ENCODE data around the gene VMP1. TPM values are rescaled to one million over a fixed set of nuclear protein-coding genes. Genes with fewer than 3 reads are reported as not detected.
"Not testable (repeated sequence)": the region's sequence is repeated elsewhere in the genome, so short reads cannot be mapped to it uniquely, and the experiment has no call there.

Gene VMP1
- total RNA-seq, 1 donor from 2014 or later, result 417 TPM

DNA sequence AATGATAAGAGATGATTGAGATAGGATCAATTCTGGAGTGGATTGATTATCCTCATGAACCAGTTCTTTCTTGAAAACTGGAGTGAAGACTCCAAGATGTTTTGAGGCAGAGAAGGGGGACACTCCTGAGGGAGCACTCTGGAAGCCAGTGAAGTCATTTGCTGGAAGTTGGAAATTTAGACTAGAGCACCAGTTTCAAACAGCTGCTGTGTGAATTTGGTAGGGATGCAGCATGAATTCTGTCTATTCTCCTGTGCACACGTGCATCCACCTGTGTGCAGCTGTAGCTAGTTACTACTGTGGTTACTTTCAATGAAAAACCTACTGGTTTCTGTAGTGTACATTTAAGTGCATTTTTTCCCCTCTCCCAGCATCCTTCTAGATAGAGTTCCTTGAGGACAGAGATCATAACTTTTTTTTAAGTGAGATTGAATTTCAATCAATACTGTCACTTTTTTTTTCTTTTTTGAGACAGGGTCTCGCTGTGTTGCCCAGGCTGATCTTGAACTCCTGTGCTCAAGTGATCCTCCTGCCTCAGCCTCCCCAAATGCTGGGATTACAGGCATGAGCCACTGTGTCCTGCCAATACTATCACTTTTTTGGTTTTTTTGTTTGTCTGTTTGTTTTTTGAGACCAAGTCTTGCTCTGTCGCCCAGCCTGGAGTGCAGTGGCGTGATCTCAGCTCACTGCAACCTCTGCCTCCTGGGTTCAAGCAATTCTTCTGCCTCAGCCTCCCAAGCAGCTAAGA lies 119.4 kb downstream of the VMP1 start:
- intact Hi-C loops (cut with micrococcal nuclease), result loop anchor here (5.0 kb wide), 2 partner anchors 565 to 1490 kb away; partner anchors contain the start of gene USP32
- no peaks in the 10 kb centered on the region for H3K9me3 Mint-ChIP-seq
- H3K36me3 Mint-ChIP-seq (ENCODE audit: low read depth), result peaks cover 47% of the 10 kb centered on the region
- peak overlapping the region; percentile 86 for H3K4me3 Mint-ChIP-seq
- H3K27me3 Mint-ChIP-seq, result no peaks in the 10 kb centered on the region
- peak overlapping the region; percentile 97 for H3K27ac Mint-ChIP-seq
- H3K4me1 Mint-ChIP-seq, result peaks cover 59% of the 10 kb centered on the region
- peak; percentile 68 for DNase-seq

DNA sequence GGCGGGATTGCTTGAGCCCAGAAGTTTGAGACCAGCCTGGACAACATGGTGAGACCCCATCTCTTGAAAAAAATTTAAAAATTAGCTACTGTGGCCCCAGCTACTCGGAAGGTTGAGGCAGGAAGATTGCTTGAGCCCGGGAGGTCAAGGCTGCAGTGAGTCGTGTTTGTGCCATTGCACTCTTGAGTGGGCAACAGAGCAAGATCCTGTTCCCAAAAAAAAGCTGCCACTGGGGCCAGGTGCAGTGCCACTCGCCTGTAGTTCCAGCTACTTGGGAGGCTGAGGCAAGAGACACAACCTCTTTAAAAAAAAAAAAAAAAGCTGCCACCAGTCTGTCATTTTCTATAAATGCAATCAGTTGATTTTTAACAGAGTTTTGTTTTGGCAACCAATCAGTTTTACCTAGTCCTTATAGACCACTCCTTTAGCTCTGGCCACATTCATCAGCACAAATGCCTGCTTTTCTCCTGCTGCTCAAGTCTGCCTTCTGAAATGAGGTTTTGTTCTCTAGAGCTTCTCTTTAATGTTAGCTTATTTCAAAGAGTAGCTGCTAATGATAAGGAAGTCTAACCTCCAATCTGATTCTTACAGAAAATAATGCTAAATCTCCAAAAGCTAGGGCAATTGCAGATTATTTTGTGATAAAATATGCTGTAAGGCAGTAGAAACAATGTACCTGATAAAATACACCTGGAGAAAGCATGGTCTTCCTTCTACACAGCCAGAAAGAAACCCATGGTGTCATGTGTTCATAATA lies 120.4 kb downstream of the VMP1 start:
- H3K27me3 Mint-ChIP-seq, result no peaks in the 10 kb centered on the region
- H3K4me3 Mint-ChIP-seq, result peak overlapping the region; percentile 86
- DNase-seq, result peak; percentile 82
- H3K9me3 Mint-ChIP-seq, result no peaks in the 10 kb centered on the region
- H3K27ac Mint-ChIP-seq, result peak overlapping the region; percentile 97
- H3K36me3 Mint-ChIP-seq (ENCODE audit: low read depth), result peaks cover 41% of the 10 kb centered on the region
- intact Hi-C loops (cut with micrococcal nuclease), result loop anchor here (2.0 to 5.0 kb wide), 3 partner anchors 15 to 1491 kb away; partner anchors contain the start of gene USP32
- peaks cover 64% of the 10 kb centered on the region for H3K4me1 Mint-ChIP-seq

DNA sequence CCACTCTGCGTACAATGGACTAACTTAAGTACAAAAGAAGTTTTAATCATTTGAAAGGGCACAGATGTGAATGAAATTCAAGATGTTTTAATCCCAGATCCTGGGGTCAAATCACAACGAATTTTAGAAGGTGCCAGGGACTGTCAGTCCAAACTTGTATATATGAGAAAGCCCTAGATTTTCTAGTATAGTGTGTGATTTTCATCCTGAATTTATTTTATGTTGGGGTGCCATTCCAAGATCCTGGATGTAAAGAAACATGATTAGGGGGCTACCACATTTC lies 121.0 kb downstream of the VMP1 start:
- H3K27me3 Mint-ChIP-seq, result no peaks in the 10 kb centered on the region
- peak overlapping the region; percentile 97 for H3K27ac Mint-ChIP-seq
- DNase-seq, result peak; percentile 57
- intact Hi-C loops (cut with micrococcal nuclease), result loop anchor here (2.0 to 5.0 kb wide), 3 partner anchors 14 to 1491 kb away; partner anchors contain the start of gene USP32
- peaks cover 66% of the 10 kb centered on the region for H3K4me1 Mint-ChIP-seq
- peaks cover 40% of the 10 kb centered on the region for H3K36me3 Mint-ChIP-seq (ENCODE audit: low read depth)
- H3K4me3 Mint-ChIP-seq, result peak overlapping the region; percentile 86
- H3K9me3 Mint-ChIP-seq, result no peaks in the 10 kb centered on the region

DNA sequence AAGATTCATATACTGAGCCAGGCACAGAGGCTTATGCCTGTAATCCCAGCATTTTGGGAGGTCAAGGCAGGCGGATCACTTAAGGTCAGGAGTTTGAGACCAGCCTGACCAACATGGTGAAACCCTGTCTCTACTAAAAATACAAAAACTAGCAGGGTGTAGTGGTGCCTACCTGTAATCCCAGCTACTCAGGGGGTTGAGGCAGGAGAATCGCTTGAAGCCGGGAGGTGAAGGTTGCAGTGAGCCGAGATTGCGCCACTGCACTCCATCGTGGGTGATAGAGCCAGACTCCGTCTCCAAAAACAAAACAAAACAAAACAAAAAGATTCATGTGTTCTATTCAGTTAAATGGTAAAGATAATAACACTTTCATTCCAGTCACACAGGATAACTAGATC lies 121.4 kb downstream of the VMP1 start:
- Mint-ChIP-seq H3K36me3 (ENCODE audit: low read depth) (peaks cover 41% of the 10 kb centered on the region), H3K4me3 (peak overlapping the region; percentile 86), H3K4me1 (peaks cover 70% of the 10 kb centered on the region), H3K27ac (peak overlapping the region; percentile 97)
- H3K27me3 Mint-ChIP-seq, H3K9me3 Mint-ChIP-seq: not testable (repeated sequence)
- intact Hi-C loops (cut with micrococcal nuclease), result loop anchor here (1.0 to 5.0 kb wide), 5 partner anchors 8 to 1492 kb away; partner anchors contain the start of gene USP32
- DNase-seq, result peak; percentile 80

DNA sequence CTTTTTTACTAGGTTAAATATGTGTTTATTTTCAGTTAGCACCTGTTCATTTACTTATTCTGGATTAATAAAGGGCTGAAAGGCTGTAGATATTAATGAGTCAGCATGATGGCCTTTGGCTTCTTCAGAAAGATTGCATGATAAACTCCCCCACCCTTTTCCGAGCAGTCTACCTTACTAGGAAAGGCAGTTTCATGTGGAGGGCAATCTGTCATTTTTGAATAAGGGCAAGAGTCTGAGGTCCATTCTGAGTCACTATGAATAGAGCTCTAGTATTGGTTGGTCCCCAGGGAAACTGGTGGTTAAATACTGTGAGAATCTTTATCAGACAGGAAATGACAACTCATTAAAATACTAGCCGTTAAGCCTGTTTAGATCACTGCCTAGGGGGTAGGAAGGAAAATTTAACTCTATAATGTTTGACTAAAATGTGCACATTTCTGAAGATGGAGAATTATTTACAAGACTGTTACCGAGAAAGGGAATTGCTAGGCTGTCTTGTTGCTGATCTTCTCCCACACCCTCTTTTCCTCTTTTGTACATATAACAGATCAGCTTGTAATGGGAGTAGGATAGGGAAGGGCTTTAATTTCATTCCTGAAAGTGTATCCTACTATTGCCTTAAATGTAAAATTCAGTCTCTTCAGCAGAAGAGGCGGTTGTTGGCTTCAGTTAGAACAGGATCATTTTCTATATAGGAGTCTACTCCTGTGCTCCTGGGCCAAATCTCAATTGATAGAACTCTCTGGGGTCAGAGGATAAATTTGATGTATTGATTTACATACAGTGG lies 122.0 kb downstream of the VMP1 start:
- Mint-ChIP-seq H3K9me3 (no peaks in the 10 kb centered on the region), H3K36me3 (ENCODE audit: low read depth) (peaks cover 41% of the 10 kb centered on the region), H3K4me3 (peak overlapping the region; percentile 86), H3K27me3 (no peaks in the 10 kb centered on the region), H3K4me1 (peaks cover 72% of the 10 kb centered on the region), H3K27ac (peak overlapping the region; percentile 97)
- intact Hi-C loops (cut with micrococcal nuclease), result loop anchor here (1.0 to 5.0 kb wide), 5 partner anchors 8 to 1492 kb away; partner anchors contain the start of gene USP32
- DNase-seq, result peak; percentile 89

DNA sequence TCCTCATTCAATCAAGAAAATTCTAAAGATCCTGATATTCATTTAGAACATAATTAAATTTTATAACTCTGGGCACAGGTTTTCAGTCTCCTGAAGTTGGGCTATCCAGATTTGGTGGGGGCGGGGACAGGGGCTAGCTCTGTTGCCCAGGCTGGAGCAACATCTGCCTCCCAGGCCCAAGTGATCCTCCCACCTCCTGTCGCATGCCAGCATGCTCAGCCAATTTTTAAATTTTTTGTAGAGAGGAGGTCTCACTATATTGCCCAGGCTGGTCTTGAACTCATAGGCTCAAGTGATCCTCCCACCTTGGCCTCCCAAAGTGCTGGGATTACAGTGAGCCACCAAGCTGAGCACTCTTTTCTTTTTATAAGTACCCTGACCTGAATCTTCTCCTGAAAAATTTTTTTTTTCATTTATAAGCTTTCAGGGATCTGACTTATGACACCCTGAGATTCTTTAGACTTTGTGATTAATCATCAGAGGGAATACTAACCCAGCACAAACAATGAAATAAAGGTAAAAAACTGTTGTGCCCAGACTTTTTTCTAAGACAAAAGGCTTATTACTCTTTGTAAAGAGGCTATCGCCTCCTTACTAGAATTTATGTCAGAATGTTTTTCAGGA lies 122.7 kb downstream of the VMP1 start:
- H3K9me3 Mint-ChIP-seq, result no peaks in the 10 kb centered on the region
- peak; percentile 76 for DNase-seq
- intact Hi-C loops (cut with micrococcal nuclease), result no loop called here
- peak overlapping the region; percentile 86 for H3K4me3 Mint-ChIP-seq
- peaks cover 72% of the 10 kb centered on the region for H3K4me1 Mint-ChIP-seq
- H3K27me3 Mint-ChIP-seq, result no peaks in the 10 kb centered on the region
- peak overlapping the region; percentile 97 for H3K27ac Mint-ChIP-seq
- H3K36me3 Mint-ChIP-seq (ENCODE audit: low read depth), result peaks cover 41% of the 10 kb centered on the region

DNA sequence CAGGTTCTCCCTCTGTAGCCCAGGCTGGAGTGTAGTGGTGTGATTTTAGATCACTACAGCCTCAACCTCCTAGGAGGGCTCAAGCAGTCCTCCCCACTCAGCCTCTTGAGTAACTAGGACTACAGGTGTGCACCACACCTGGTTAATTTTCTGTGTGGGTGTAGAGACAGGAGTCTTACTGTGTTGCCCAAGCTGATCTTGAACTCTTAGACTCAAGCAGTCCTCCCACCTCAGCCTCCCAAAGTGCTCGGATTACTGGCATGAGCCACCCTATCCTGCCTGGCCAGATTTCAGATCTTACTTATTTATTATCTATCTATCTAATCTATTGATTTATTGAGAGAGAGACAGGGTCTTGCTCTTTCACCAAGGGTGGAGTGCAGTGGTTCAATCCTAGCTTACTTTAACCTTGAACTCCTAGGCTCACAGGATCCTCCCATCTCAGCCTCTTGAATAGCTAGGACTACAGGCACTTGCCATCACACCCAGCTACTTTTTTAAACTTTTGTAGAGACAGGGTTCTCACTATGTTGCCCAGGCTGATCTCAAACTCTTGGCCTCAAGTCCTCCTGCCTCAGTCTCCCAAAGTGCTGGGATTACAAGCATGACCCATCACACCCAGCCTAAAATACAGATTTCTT lies 123.5 kb downstream of the VMP1 start:
- Mint-ChIP-seq H3K4me1 (peaks cover 68% of the 10 kb centered on the region), H3K27ac (peak overlapping the region; percentile 97), H3K27me3 (no peaks in the 10 kb centered on the region), H3K4me3 (peak overlapping the region; percentile 86), H3K9me3 (no peaks in the 10 kb centered on the region), H3K36me3 (ENCODE audit: low read depth) (peaks cover 38% of the 10 kb centered on the region)
- peak; percentile 74 for DNase-seq
- intact Hi-C loops (cut with micrococcal nuclease), result no loop called here

DNA sequence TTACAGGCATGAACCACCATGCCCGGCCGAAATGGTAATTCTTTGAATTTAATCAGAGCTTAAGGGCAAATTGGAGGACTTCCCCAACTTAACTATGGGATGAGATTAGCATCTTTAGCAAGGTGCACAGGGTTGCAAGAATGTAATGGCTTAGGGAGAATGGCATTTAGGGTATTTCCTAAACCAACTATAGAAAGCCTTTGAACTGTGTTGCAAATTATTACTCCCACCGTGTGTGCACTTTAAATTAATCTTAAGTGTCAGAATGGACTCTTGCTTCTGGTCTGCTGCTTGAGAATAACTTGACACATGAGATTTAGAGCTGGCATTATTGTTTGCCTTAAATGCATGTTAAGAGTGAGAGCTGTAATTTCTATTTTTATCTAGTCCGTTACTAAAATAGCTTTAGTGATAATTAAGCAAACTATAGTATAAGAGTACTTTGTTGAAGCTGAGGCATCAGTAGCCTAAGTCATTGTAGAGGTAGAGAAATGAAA lies 125.5 kb downstream of the VMP1 start:
- H3K36me3 Mint-ChIP-seq (ENCODE audit: low read depth), result peaks cover 28% of the 10 kb centered on the region
- peak overlapping the region; percentile 57 for H3K4me3 Mint-ChIP-seq
- no peaks in the 10 kb centered on the region for H3K27me3 Mint-ChIP-seq
- peaks cover 62% of the 10 kb centered on the region for H3K4me1 Mint-ChIP-seq
- no peaks in the 10 kb centered on the region for H3K9me3 Mint-ChIP-seq
- peak overlapping the region; percentile 83 for H3K27ac Mint-ChIP-seq
- no peak for DNase-seq
- intact Hi-C loops (cut with micrococcal nuclease), result no loop called here

DNA sequence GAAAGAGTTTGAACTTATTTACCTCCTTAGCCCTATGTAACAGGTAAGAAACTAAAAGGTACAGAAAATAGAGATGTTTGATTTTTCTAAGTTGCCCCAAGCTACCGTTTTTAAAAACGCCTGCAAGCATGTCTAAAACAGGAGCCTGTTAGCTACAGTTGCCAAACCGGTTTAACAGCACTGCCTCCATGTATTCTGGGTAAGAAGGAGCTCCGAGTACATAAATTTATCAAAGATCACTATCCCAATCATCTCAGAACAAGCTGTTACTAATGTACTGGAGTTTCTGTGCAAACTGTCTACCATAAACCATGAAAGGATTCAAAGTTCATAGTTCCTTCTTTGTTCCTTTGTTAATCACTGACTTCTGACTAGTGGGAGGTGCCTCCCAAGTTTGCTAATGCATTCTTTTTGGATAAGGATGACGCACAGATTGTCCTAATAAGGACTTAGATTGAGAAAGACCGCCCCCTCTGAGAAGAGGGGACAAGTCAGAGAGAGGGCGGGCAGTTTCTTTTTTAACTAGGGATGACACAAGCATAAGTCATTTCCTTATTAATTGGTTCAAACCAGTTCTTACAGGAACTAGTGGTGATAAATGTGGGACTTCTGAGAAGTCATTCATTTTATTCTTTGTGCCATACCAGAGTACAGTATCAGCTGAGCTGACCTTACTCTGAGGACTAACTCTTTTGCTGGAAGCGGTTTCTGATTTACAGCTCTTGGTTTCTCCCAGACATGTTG lies 130.0 kb downstream of the VMP1 start:
- peaks cover 2% of the 10 kb centered on the region for H3K27me3 Mint-ChIP-seq
- H3K9me3 Mint-ChIP-seq, result peaks cover 12% of the 10 kb centered on the region
- peak; percentile 94 for DNase-seq
- peak overlapping the region; percentile 98 for H3K4me3 Mint-ChIP-seq
- peak overlapping the region; percentile 99 for H3K27ac Mint-ChIP-seq
- H3K4me1 Mint-ChIP-seq, result peaks cover 32% of the 10 kb centered on the region
- intact Hi-C loops (cut with micrococcal nuclease), result loop anchor here (1.0 to 2.0 kb wide), 3 partner anchors 8 to 83 kb away; no protein-coding TSS in a partner anchor
- peaks cover 59% of the 10 kb centered on the region for H3K36me3 Mint-ChIP-seq (ENCODE audit: low read depth)

DNA sequence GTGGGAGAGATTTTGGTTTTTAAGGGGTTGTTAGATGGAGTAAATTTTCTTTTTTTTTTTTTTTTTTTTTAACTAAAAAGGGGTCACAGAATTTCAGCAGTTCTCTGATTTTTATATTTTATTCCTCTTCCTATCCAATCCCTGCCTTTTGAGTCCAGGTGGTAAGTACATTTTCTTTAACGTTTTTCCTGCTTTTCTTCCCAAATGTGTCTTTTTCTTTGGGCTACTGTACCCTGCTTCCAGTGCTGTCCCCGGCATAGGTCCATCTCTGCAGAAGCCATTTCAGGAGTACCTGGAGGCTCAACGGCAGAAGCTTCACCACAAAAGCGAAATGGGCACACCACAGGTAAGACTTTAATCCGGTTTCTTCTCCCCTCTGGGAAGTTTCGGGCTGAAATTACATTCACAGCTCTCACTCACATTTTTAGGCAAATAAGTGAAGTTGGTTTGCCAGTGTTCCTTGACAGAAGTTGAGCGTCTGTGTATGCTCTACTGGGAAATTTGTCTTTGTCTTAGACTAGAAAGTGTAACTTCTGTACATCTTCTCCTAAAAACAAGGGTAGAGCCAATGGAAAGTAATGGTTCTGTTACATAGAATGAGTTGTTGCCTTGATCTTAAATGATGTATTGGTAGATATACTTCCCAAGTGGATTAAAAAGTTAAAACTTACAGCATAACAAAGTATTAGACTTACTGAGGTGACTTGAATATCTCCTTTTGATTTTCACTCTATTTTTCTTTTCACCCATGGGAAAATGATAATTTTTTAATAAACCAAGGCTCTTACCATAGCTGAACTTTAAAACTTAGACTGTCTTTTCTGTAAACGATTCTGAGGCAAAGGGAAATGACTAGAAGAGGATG lies 130.8 kb downstream of the VMP1 start:
- Mint-ChIP-seq H3K27me3 (peaks cover 2% of the 10 kb centered on the region), H3K4me3 (peak overlapping the region; percentile 98), H3K27ac (peak overlapping the region; percentile 99), H3K4me1 (peaks cover 33% of the 10 kb centered on the region), H3K36me3 (ENCODE audit: low read depth) (peaks cover 63% of the 10 kb centered on the region), H3K9me3 (peaks cover 12% of the 10 kb centered on the region)
- intact Hi-C loops (cut with micrococcal nuclease), result no loop called here
- DNase-seq, result peak; percentile 88

DNA sequence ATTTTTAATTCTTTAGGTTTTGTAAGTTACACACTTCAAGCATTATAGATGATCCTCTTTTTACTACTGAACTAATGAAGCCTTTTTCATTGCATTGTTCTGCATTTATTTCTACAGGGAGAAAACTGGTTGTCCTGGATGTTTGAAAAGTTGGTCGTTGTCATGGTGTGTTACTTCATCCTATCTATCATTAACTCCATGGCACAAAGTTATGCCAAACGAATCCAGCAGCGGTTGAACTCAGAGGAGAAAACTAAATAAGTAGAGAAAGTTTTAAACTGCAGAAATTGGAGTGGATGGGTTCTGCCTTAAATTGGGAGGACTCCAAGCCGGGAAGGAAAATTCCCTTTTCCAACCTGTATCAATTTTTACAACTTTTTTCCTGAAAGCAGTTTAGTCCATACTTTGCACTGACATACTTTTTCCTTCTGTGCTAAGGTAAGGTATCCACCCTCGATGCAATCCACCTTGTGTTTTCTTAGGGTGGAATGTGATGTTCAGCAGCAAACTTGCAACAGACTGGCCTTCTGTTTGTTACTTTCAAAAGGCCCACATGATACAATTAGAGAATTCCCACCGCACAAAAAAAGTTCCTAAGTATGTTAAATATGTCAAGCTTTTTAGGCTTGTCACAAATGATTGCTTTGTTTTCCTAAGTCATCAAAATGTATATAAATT lies 132.3 kb downstream of the VMP1 start:
- H3K27me3 Mint-ChIP-seq, result peaks cover 2% of the 10 kb centered on the region
- H3K27ac Mint-ChIP-seq, result peak overlapping the region; percentile 99
- peaks cover 63% of the 10 kb centered on the region for H3K36me3 Mint-ChIP-seq (ENCODE audit: low read depth)
- peaks cover 12% of the 10 kb centered on the region for H3K9me3 Mint-ChIP-seq
- DNase-seq, result peak; percentile 76
- H3K4me1 Mint-ChIP-seq, result peaks cover 33% of the 10 kb centered on the region
- H3K4me3 Mint-ChIP-seq, result peak overlapping the region; percentile 98
- intact Hi-C loops (cut with micrococcal nuclease), result loop anchor here (5.0 to 10.0 kb wide), 2 partner anchors 55 to 1502 kb away; partner anchors contain the start of genes RPS6KB1 and TUBD1

All from activated CD4-positive, alpha-beta T cell treated with anti-CD3 and anti-CD28 coated beads, Interleukin-2, amount 10 ng/mL, durations not matched to agents 24 days and 14 days (primary cell).